Mesendoderm (in vitro differentiated cells): ENCODE data around the gene KCND2.

Source experiments
- DNase-seq: peaks from one replicate; pipeline ENCODE4 v3.0.0; 2013
- H2AK5ac ChIP-seq: 2 replicates; pipeline ENCODE4 v1.6.1; 2013; ENCODE audit warnings: low read length, inconsistent platforms
- H2BK120ac ChIP-seq: 2 replicates; pipeline ENCODE4 v1.6.1; 2013; ENCODE audit warnings: low read depth, mild to moderate bottlenecking, low read length, moderate library complexity, mixed read lengths
- H2BK15ac ChIP-seq: replicated peaks from 2 replicates; pipeline ENCODE4 v1.6.1; 2013; ENCODE audit warnings: low read depth, mild to moderate bottlenecking, moderate library complexity
- H2BK5ac ChIP-seq: 2 replicates; pipeline ENCODE4 v1.6.1; 2013; ENCODE audit warnings: low read length, inconsistent platforms
- H3K18ac ChIP-seq: 2 replicates; pipeline ENCODE4 v1.6.1; 2013; ENCODE audit warnings: mild to moderate bottlenecking, low read length, mixed read lengths
- H3K23ac ChIP-seq: one replicate; pipeline ENCODE4 v1.6.1; 2013; ENCODE audit warnings: low read length
- H3K27ac ChIP-seq: 2 replicates; pipeline ENCODE4 v1.5.1; 2013; ENCODE audit warnings: low read depth, mild to moderate bottlenecking, inconsistent platforms, low read length, moderate library complexity
- H3K27me3 ChIP-seq: 2 replicates; pipeline ENCODE4 v1.6.1; 2013; ENCODE audit warnings: low read length, control low read depth, mild to moderate bottlenecking, inconsistent platforms; ENCODE audit not compliant: insufficient read depth, poor library complexity
- H3K36me3 ChIP-seq: 2 replicates; pipeline ENCODE4 v1.6.1; 2013; ENCODE audit warnings: low read length, inconsistent platforms; ENCODE audit not compliant: control insufficient read depth, insufficient read depth
- H3K4ac ChIP-seq: one replicate; pipeline ENCODE4 v1.6.1; 2013; ENCODE audit warnings: low read depth, mild to moderate bottlenecking, low read length, moderate library complexity
- H3K4me1 ChIP-seq: 2 replicates; pipeline ENCODE4 v1.6.1; 2013; ENCODE audit warnings: low read depth, low read length, inconsistent platforms; ENCODE audit not compliant: control insufficient read depth
- H3K4me2 ChIP-seq: 2 replicates; pipeline ENCODE4 v1.6.1; 2013; ENCODE audit warnings: low read length
- H3K4me3 ChIP-seq: 2 replicates; pipeline ENCODE4 v1.5.1; 2013; ENCODE audit warnings: mild to moderate bottlenecking, low read length
- H3K56ac ChIP-seq: one replicate; pipeline ENCODE4 v1.6.1; 2013; ENCODE audit warnings: low read length
- H3K79me1 ChIP-seq: 2 replicates; pipeline ENCODE4 v1.6.1; 2013; ENCODE audit warnings: low read length, inconsistent platforms
- H3K79me2 ChIP-seq: 2 replicates; pipeline ENCODE4 v1.6.1; 2013; ENCODE audit warnings: mild to moderate bottlenecking, low read length; ENCODE audit not compliant: control insufficient read depth, insufficient read depth
- H3K9ac ChIP-seq: 2 replicates; pipeline ENCODE4 v1.6.1; 2013; ENCODE audit warnings: low read length, inconsistent platforms
- H4K5ac ChIP-seq: one replicate; pipeline ENCODE4 v1.6.1; 2013; ENCODE audit warnings: low read length
- H4K8ac ChIP-seq: one replicate; pipeline ENCODE4 v1.6.1; 2013; ENCODE audit warnings: low read depth, mild to moderate bottlenecking, control low read depth, low read length, moderate library complexity
- WGBS: extraction: QIAGEN DNeasy Blood & Tissue Kit; methylation state at CpG from one replicate; pipeline ENCODE4 v1.1.7; 2013; ENCODE audit warnings: low lambda C conversion rate, missing lambda C conversion rate; ENCODE audit not compliant: insufficient coverage; ENCODE audit errors: extremely low coverage; 5-methylcytosine and 5-hydroxymethylcytosine counted together

Gene KCND2

DNA sequence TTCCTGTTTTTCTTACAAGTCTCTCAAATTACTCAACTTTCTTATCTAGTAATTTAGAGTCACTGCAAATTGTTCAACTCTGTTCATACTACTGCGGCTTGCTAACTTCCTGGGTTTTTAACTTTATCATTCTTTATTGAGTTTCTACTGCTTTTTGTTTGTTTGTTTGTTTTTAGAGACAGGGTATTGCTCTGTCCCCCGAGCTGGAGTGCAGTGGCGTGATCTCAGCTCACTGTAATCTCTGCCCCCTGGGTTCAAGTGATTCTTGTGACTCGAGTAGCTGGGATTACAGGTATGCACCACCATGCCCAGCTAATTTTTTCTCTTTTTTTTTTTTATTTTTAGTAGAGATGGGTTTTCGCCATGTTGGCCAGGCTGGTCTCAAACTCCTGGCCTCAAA, 402.1 kb downstream of the KCND2 start:
- Histone ChIP-seq H3K4me3 (no peak overlapping the region), H4K8ac (no peak overlapping the region), H3K4me2 (no peak overlapping the region), H3K9ac (no peak overlapping the region), H3K23ac (no peak overlapping the region), H3K27me3 (no peaks in the 10 kb centered on the region), H3K4ac (no peak overlapping the region), H2BK15ac (no peak overlapping the region), H3K79me2 (no peaks in the 10 kb centered on the region), H3K56ac (no peak overlapping the region), H3K4me1 (no peaks in the 10 kb centered on the region), H3K79me1 (no peaks in the 10 kb centered on the region), H3K27ac (no peak overlapping the region), H3K36me3 (no peaks in the 10 kb centered on the region), H2BK120ac (no peak overlapping the region), H4K5ac (no peak overlapping the region), H3K18ac (no peak overlapping the region), H2BK5ac (no peak overlapping the region), H2AK5ac (no peak overlapping the region)
- peak; percentile 27 for DNase-seq
- WGBS, result no CpG with 5 or more reads among the region's 5 CpGs

GRCh38 chr7:120677535-120677934, 404.6 kb downstream of the KCND2 start:
- H3K4me2 ChIP-seq, result no peak overlapping the region
- H3K23ac ChIP-seq, result no peak overlapping the region
- H2BK15ac ChIP-seq, result no peak overlapping the region
- H3K4me1 ChIP-seq, result no peaks in the 10 kb centered on the region
- no peaks in the 10 kb centered on the region for H3K79me2 ChIP-seq
- no peak overlapping the region for H3K18ac ChIP-seq
- H3K36me3 ChIP-seq, result no peaks in the 10 kb centered on the region
- H2BK5ac ChIP-seq, result no peak overlapping the region
- H3K27me3 ChIP-seq, result no peaks in the 10 kb centered on the region
- H3K56ac ChIP-seq, result no peak overlapping the region
- H2AK5ac ChIP-seq, result no peak overlapping the region
- H2BK120ac ChIP-seq, result no peak overlapping the region
- no peak overlapping the region for H4K5ac ChIP-seq
- H3K4ac ChIP-seq, result no peak overlapping the region
- no peak for DNase-seq
- H4K8ac ChIP-seq, result no peak overlapping the region
- H3K9ac ChIP-seq, result no peak overlapping the region
- no peaks in the 10 kb centered on the region for H3K79me1 ChIP-seq
- whole genome bisulfite sequencing, result no CpG with 5 or more reads among the region's 1 CpG
- no peak overlapping the region for H3K4me3 ChIP-seq
- no peak overlapping the region for H3K27ac ChIP-seq

DNA sequence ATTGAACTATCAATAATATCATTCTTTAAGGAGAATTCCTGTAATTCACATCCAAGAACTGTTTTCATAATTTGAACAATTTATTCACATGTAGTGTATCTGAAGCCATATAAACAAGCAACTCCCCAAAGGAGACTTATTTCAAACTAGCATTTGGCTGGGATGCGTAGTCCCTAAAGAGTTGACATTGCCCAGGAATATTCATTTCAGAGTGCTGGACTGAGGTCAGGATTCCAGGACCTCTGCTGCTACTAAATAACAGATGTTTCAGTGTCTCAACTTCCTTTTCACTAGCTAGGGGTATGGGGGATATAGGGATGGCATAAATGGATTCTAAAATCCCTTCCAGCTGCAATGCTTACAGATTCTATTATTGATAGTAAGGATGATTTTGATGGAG, 408.0 kb downstream of the KCND2 start:
- H2BK5ac ChIP-seq, result no peak overlapping the region

GRCh38 chr7:120684463-120684862, 411.5 kb downstream of the KCND2 start:
- Histone ChIP-seq H2BK5ac (no peak overlapping the region), H3K4me2 (no peak overlapping the region), H3K4me1 (no peaks in the 10 kb centered on the region), H3K56ac (no peak overlapping the region), H2AK5ac (no peak overlapping the region), H3K9ac (no peak overlapping the region), H3K79me2 (no peaks in the 10 kb centered on the region), H3K27ac (no peak overlapping the region), H4K8ac (no peak overlapping the region), H3K4me3 (no peak overlapping the region), H2BK120ac (no peak overlapping the region), H3K4ac (no peak overlapping the region), H3K23ac (no peak overlapping the region), H2BK15ac (no peak overlapping the region), H3K27me3 (no peaks in the 10 kb centered on the region), H4K5ac (no peak overlapping the region), H3K79me1 (no peaks in the 10 kb centered on the region), H3K36me3 (no peaks in the 10 kb centered on the region), H3K18ac (no peak overlapping the region)
- DNase-seq, result peak; percentile 19
- WGBS, result no CpG with 5 or more reads among the region's 6 CpGs

More for the DNA sequence above, 408.0 kb downstream of the KCND2 start:
- no peaks in the 10 kb centered on the region for H3K79me1 ChIP-seq
- H3K23ac ChIP-seq, result no peak overlapping the region
- no peak overlapping the region for H3K56ac ChIP-seq
- H3K9ac ChIP-seq, result no peak overlapping the region
- no peak overlapping the region for H3K18ac ChIP-seq
- H2AK5ac ChIP-seq, result no peak overlapping the region
- H4K8ac ChIP-seq, result no peak overlapping the region
- no peak overlapping the region for H2BK15ac ChIP-seq
- H3K36me3 ChIP-seq, result no peaks in the 10 kb centered on the region
- H3K27me3 ChIP-seq, result no peaks in the 10 kb centered on the region
- no peak overlapping the region for H3K4me3 ChIP-seq
- no peak overlapping the region for H4K5ac ChIP-seq
- H3K4me2 ChIP-seq, result no peak overlapping the region
- no peaks in the 10 kb centered on the region for H3K4me1 ChIP-seq
- no peaks in the 10 kb centered on the region for H3K79me2 ChIP-seq
- H2BK120ac ChIP-seq, result no peak overlapping the region
- DNase-seq, result no peak
- WGBS, result no CpG with 5 or more reads among the region's 1 CpG
- H3K27ac ChIP-seq, result no peak overlapping the region
- no peak overlapping the region for H3K4ac ChIP-seq

GRCh38 chr7:120691915-120692314, 418.9 kb downstream of the KCND2 start:
- no peaks in the 10 kb centered on the region for H3K27me3 ChIP-seq
- no CpG with 5 or more reads among the region's 2 CpGs for WGBS
- H3K4me1 ChIP-seq, result no peaks in the 10 kb centered on the region
- no peak overlapping the region for H2BK120ac ChIP-seq
- no peak overlapping the region for H3K9ac ChIP-seq
- no peak overlapping the region for H2BK5ac ChIP-seq
- H3K79me1 ChIP-seq, result no peaks in the 10 kb centered on the region
- no peak overlapping the region for H3K18ac ChIP-seq
- H3K4me2 ChIP-seq, result no peak overlapping the region
- no peaks in the 10 kb centered on the region for H3K79me2 ChIP-seq
- no peak overlapping the region for H3K4me3 ChIP-seq
- H4K8ac ChIP-seq, result no peak overlapping the region
- no peak overlapping the region for H4K5ac ChIP-seq
- H2BK15ac ChIP-seq, result no peak overlapping the region
- no peak overlapping the region for H3K56ac ChIP-seq
- peak; percentile 63 for DNase-seq
- no peak overlapping the region for H3K27ac ChIP-seq
- no peak overlapping the region for H3K4ac ChIP-seq
- no peaks in the 10 kb centered on the region for H3K36me3 ChIP-seq
- H2AK5ac ChIP-seq, result no peak overlapping the region
- no peak overlapping the region for H3K23ac ChIP-seq

DNA sequence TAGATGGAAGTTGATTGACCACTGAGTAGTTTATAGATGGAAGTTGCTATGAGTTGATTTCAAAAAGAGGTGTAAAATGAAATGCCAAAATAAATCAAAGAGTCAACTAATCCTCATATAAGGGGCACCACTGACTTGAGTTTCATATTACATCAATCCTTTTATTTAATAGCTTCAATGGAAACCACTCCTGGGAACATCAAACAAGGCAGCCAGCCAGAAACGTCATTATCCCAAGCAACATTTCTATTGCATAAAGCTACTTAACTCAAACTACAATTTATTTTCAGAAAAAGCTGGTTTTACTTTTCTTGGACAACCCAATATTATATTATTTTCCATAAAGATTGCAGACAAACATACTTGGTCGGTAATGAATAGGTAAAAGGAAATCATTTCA, 422.9 kb downstream of the KCND2 start:
- no peak overlapping the region for H2BK15ac ChIP-seq
- H4K8ac ChIP-seq, result no peak overlapping the region
- no peak overlapping the region for H2BK5ac ChIP-seq
- DNase-seq, result no peak
- H3K79me1 ChIP-seq, result no peaks in the 10 kb centered on the region
- no peaks in the 10 kb centered on the region for H3K27me3 ChIP-seq
- H3K36me3 ChIP-seq, result no peaks in the 10 kb centered on the region
- H3K9ac ChIP-seq, result no peak overlapping the region
- WGBS, result no CpG with 5 or more reads among the region's 2 CpGs
- no peak overlapping the region for H3K27ac ChIP-seq
- no peak overlapping the region for H2BK120ac ChIP-seq
- no peak overlapping the region for H2AK5ac ChIP-seq
- no peak overlapping the region for H3K18ac ChIP-seq
- H3K4me2 ChIP-seq, result no peak overlapping the region
- no peak overlapping the region for H3K4me3 ChIP-seq
- H3K23ac ChIP-seq, result no peak overlapping the region
- H3K79me2 ChIP-seq, result no peaks in the 10 kb centered on the region
- no peak overlapping the region for H3K56ac ChIP-seq
- no peak overlapping the region for H4K5ac ChIP-seq
- no peak overlapping the region for H3K4ac ChIP-seq
- H3K4me1 ChIP-seq, result no peaks in the 10 kb centered on the region
